ENCODE measurements around the gene P3R3URF.

Gene P3R3URF

DNA sequence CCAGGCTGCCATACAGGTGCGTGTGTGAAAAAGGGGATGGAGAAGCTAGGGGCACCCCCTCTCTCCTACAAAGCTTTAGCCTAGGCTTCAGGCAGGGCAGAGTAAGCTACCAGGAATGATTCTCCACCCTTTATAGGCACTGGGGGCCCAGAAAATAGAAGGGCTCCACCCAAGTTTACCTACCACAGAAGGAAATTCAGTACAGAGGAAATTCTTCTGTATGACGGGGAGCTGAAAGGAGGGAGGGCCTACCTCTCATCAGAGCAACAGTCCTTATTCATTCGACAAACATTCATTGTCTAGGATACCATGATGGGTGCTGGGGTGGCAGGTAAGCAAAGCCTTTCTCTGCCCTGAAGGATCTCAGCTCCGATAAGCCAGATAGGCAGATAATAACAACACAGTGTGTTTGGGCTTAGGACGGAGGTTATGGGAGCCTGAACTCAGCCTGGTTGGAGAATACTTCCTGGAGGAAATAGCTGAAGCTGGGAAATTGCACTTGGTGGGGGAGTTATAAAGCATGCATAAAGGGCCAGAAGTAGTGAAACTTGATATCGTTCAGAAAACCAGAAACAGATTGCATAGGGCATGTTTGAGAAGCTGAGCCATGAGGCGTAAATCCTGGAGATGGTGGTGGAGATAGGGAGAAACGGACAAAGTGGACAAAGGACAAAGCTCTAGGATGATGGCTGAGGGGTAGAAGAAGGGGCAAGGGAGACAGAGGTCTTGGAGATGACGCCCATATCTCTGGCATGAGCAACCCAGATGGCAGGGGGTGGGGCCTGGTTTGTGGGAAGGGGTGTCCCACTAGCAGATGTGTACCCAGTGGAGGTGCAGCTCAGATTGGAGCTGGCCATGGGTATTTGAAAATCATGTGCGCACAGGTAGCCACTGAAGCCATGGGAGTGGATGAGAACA, 5.3 kb upstream of the P3R3URF start:
- DNase-seq (ENCODE audit: low read depth) = peak; percentile 31
- H3K4me3 ChIP-seq (replicated peaks; ENCODE audit: low read depth, low read length) = no peak overlapping the region
- TF ChIP-seq, protein P1, sequence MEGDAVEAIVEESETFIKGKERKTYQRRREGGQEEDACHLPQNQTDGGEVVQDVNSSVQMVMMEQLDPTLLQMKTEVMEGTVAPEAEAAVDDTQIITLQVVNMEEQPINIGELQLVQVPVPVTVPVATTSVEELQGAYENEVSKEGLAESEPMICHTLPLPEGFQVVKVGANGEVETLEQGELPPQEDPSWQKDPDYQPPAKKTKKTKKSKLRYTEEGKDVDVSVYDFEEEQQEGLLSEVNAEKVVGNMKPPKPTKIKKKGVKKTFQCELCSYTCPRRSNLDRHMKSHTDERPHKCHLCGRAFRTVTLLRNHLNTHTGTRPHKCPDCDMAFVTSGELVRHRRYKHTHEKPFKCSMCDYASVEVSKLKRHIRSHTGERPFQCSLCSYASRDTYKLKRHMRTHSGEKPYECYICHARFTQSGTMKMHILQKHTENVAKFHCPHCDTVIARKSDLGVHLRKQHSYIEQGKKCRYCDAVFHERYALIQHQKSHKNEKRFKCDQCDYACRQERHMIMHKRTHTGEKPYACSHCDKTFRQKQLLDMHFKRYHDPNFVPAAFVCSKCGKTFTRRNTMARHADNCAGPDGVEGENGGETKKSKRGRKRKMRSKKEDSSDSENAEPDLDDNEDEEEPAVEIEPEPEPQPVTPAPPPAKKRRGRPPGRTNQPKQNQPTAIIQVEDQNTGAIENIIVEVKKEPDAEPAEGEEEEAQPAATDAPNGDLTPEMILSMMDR (IDR thresholded peaks at IDR 0.05; ENCODE audit: low read length, missing control alignments) = no peak

DNA sequence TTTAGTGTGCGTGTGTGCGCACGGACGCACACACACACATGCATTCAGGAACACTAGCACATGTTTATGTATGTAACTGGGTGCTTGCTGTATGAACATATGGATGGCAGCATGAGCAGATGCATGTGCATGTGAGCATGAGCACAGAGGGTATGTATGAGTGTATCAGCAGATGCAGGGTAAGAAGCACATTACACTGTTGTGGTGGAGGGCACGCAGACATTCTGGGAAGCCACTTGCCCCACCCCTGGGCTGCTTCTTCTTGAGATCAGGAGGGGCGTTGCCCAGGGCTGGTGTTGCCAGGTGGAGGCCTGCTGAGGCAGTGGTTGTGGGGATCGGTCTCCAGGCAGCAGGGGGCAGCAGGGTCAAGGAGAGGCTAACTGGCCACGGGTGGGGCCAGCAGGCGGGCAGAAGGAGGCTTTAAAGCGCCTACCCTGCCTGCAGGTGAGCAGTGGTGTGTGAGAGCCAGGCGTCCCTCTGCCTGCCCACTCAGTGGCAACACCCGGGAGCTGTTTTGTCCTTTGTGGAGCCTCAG, 3.9 kb upstream of the P3R3URF start:
- DNase-seq (ENCODE audit: low read depth) = no peak
- TF ChIP-seq, protein P1 (IDR thresholded peaks at IDR 0.05; ENCODE audit: low read length, missing control alignments) = no peak
- no peak overlapping the region for H3K4me3 ChIP-seq (replicated peaks; ENCODE audit: low read depth, low read length)

DNA sequence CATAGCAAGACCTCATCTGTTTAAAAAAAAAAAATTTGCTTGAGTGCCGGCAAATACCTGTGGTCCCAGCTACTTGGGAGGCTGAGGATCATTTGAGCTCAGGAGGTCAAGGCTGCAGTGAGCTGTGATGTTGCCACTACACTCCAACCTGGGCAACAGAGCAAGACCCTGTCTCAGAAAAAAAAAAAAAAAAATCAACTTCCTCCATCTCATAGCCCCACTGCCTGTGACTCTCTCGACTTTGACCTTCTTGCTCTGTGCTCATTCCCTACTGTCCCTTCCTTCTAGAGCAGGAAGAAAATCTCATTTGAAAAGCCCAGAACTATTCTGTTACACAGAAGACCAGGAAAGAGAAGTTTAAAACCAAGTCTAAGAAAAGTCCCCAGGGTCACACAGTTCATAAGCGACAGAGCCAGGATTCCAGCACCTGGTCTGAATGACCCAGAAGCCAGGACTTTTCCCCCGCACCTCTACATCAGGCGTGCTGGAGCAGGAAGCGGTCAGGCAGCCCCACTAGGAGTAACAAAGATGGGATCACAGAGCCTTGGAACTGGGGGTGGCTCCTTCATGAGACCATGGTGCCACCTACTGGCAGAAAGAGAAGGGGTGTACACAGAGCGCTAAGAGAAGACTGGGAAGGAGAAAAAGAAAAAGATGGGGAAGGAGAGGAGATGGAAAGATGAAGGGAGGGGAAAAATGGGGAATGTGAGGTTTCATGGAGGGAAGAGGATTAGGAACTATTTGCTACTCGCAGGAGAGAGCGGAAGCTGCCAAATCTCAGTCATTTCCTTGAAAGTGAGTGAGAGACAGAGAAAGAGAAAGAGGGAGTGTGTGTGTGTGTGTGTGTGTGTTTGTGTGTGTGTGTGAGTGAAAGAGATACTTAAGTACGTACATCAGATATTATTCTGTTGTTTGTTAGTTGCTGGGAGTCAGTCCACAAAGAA, 3.1 kb upstream of the P3R3URF start:
- TF ChIP-seq, protein P1 (IDR thresholded peaks at IDR 0.05; ENCODE audit: low read length, missing control alignments) = peak; percentile 90
- H3K4me3 ChIP-seq (replicated peaks; ENCODE audit: low read depth, low read length) = no peak overlapping the region
- DNase-seq (ENCODE audit: low read depth) = peak; percentile 89

DNA sequence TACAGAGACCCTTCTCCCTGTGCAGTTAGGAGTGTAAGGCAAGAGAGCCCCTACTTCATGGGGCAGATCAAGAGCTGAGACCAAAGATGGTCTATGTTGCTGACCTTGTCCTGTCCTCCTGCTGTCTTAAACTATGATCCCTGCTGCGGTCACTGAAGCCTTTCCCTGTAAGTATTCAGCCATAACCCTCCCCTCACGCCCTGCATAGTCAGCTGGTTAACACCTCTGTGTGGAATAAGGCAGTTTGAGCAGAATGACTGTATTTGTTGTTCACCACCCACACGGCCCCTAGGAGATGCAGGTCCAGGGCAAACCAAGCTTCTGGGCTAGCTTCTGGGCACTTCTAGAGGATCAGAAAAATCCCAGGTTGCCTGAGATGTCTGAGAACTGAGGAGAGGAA, 1.0 kb downstream of the P3R3URF start:
- no peak overlapping the region for H3K4me3 ChIP-seq (replicated peaks; ENCODE audit: low read depth, low read length)
- DNase-seq (ENCODE audit: low read depth) = no peak
- TF ChIP-seq, protein P1 (IDR thresholded peaks at IDR 0.05; ENCODE audit: low read length, missing control alignments) = no peak

DNA sequence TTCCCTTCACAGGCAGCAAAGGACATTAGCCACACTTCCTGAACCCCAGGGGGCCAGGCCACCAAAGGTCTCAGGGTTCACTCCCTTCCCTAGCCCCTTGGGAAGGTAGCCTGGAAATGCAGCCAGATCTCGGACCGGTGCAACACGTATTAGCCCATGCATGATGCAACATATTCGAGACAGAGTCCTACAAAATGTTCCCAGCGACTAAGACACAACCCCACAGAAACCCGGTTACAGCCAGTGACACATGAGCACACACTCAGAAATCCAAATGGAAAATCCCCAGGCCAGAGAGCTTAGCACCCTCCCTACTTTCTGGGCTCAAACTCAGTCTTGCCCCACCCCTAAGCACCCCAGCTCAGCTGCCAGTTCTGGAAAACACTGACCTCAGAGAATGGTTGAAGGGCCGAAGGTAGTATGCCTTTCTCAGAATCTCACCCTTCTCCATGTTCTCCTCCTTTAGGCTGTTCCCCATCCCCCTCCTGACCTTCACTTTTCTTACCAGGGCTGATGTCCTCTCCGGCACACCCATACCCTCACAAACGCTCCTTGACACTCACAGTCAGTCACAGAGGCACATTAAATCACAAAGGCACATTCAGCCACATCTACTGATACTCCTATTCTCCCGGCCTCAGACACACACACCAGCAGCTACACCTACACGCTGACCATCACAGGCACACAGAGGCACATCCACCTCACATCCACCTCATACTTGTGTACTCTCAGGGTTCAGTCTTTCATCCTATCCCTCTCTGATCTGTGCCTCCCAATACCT, 1.6 kb downstream of the P3R3URF start, which contains the start of gene TSPAN1:
Gene TSPAN1, plus strand, starts transcription at position 640 of the 784 bp plus-strand sequence. CDS start 6,021 bp downstream, outside the sequence.
- no peak within 1 kb of the TSS for H3K4me3 ChIP-seq (replicated peaks; ENCODE audit: low read depth, low read length)
- DNase-seq (ENCODE audit: low read depth) = peak; percentile 17
- TF ChIP-seq, protein P1 (IDR thresholded peaks at IDR 0.05; ENCODE audit: low read length, missing control alignments) = no peak

- TF ChIP-seq, protein P1 (IDR thresholded peaks at IDR 0.05; ENCODE audit: low read length, missing control alignments) = no peak
- no peak overlapping the region for H3K4me3 ChIP-seq (replicated peaks; ENCODE audit: low read depth, low read length)
- DNase-seq (ENCODE audit: low read depth) = peak; percentile 18
Measured at GRCh38 chr1:46173361-46173856, 2.9 kb downstream of the P3R3URF start.

All from fibroblast of pulmonary artery (primary cell).